ENCODE measurements around the gene C11orf24.

DNA sequence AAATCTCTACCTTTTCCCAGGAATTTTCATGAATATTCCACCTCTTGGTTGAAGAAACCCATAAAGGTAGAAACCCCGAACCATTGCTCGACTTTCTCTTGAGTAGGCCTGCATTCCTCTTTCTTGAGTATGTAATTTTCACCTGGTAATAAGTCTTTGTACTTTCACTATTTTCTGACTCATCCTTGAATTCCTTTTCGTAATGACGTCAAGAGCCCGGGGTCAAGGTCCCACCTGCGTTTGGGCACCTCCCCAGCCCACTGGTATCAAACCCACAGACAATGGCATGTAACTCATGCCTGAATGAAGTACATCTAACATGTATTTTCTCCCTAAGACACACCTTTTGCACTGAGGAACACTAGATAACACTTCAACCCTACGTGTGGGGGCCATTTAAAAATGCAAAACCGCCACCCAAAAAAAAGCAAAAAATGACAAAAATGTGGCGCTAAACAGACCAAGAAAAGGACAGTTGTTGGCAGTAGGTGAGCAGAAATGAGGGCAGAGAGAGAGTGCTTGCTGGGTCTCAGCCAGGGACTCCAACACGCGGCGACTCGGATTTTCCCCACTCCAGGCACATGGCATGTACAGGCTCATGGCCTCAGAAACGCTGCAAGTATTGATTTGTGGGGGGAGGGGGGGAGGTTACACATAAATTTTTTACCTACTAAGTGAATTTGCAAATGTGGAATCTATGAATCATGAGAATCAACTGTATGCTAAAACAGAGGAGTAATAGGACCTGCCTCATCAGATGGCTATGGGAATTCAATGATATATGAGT is 4.1 kb upstream of the C11orf24 start:
- TF ChIP-seq, protein P1, sequence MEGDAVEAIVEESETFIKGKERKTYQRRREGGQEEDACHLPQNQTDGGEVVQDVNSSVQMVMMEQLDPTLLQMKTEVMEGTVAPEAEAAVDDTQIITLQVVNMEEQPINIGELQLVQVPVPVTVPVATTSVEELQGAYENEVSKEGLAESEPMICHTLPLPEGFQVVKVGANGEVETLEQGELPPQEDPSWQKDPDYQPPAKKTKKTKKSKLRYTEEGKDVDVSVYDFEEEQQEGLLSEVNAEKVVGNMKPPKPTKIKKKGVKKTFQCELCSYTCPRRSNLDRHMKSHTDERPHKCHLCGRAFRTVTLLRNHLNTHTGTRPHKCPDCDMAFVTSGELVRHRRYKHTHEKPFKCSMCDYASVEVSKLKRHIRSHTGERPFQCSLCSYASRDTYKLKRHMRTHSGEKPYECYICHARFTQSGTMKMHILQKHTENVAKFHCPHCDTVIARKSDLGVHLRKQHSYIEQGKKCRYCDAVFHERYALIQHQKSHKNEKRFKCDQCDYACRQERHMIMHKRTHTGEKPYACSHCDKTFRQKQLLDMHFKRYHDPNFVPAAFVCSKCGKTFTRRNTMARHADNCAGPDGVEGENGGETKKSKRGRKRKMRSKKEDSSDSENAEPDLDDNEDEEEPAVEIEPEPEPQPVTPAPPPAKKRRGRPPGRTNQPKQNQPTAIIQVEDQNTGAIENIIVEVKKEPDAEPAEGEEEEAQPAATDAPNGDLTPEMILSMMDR (IDR thresholded peaks at IDR 0.05), result no peak
- no peak for TF ChIP-seq ZFX (IDR thresholded peaks at IDR 0.05; ENCODE audit: borderline replicate concordance)
